HCT116 (cell line): ENCODE results near the gene MPV17. TPM values are rescaled to one million over a fixed set of nuclear protein-coding genes. Genes with fewer than 3 reads are reported as not detected.

Source experiments
- ATAC-seq: fragments of 200-7000 bp; cut with Tn5 transposase; 2 replicates; pipeline ENCODE4 v1.9.1; 2020; ENCODE audit warnings: mild to moderate bottlenecking, moderate library complexity
- BruUV-seq: library from RNA; stranded (reverse); fragments of 400-500 nt; replicated peaks from 2 replicates; lab custom pipeline; 2021; lab: Mats Ljungman, UMichigan
- CTCF ChIA-PET: fragments of 300-600 bp; sonication (Branson Sonifier 250); formaldehyde crosslinking; loops from one replicate; lab custom pipeline; 2021; ENCODE audit warnings: antibody characterized with exemption; lab: Charles Lee
- POLR2A ChIA-PET: fragments of 300-600, 350-600 bp; sonication (Branson Sonifier 250); formaldehyde crosslinking; loops from one replicate; lab custom pipeline; 2021; ENCODE audit warnings: antibody characterized with exemption; lab: Charles Lee
- RAD21 ChIA-PET, 2 experiments: fragments of 300-600 bp; sonication (Branson Sonifier 250); formaldehyde crosslinking; loops; one replicate each; lab custom pipeline; 2023; ENCODE audit warnings: low total read pairs in 2 of 2; ENCODE audit not compliant: uncharacterized antibody in 2 of 2, unreplicated experiment in 2 of 2, low non-redundant PET in 1 of 2; lab: Charles Lee
- DNase-seq: peaks from one replicate; pipeline ENCODE4 v3.0.0-alpha.2; 2010; ENCODE audit warnings: low read depth, low spot score
- H2AFZ ChIP-seq: fragments of 200-600 bp; shearing (Covaris generic), sonication (generic); 2 replicates; pipeline ENCODE4 v1.6.1; 2017; ENCODE audit warnings: low read depth, mixed run types, mixed read lengths, antibody characterized with exemption, low read length; ENCODE audit not compliant: poor library complexity, severe bottlenecking
- H3K27ac ChIP-seq: 2 replicates; pipeline ENCODE4 v1.5.1; 2012; ENCODE audit warnings: low read depth, low read length
- H3K27me3 ChIP-seq: fragments of 200-600 bp; sonication (generic); 2 replicates; pipeline ENCODE4 v1.6.1; 2016; ENCODE audit warnings: mixed run types, low read length, mixed read lengths; ENCODE audit not compliant: insufficient read depth
- H3K36me3 ChIP-seq, 2 experiments: fragments of 200-500 bp in 1 of 2; fragments of 200-600 bp in 1 of 2; sonication (Bioruptor generic) in 1 of 2; sonication (generic) in 1 of 2; 2 replicates each; pipeline versions ENCODE4 v1.5.1 to v1.6.1; 2014 to 2016; ENCODE audit warnings: low read length in 2 of 2, inconsistent platforms in 1 of 2, mixed read lengths in 1 of 2, mixed run types in 1 of 2; ENCODE audit not compliant: insufficient read depth in 2 of 2, control insufficient read depth in 1 of 2
- H3K4me1 ChIP-seq, 2 experiments: fragments of 200-600 bp in 1 of 2; sonication (generic) in 1 of 2; 2 replicates each; pipeline versions ENCODE4 v1.5.1 to v1.6.1; 2012 to 2017; ENCODE audit warnings: low read length in 2 of 2, inconsistent platforms in 1 of 2, mild to moderate bottlenecking in 1 of 2, mixed read lengths in 1 of 2, mixed run types in 1 of 2, moderate library complexity in 1 of 2; ENCODE audit not compliant: insufficient read depth in 2 of 2, control insufficient read depth in 1 of 2
- H3K4me2 ChIP-seq: fragments of 200-600 bp; sonication (generic); 2 replicates; pipeline ENCODE4 v1.6.1; 2017; ENCODE audit warnings: mixed run types, low read length, mixed read lengths
- H3K4me3 ChIP-seq, 2 experiments: fragments of 200-600 bp in 1 of 2; sonication (generic) in 1 of 2; replicated peaks in 1 of 2; 2 replicates each; pipeline ENCODE4 v1.5.1; 2011 to 2016; ENCODE audit warnings: low read length in 2 of 2, control low read depth in 1 of 2, low read depth in 1 of 2, mild to moderate bottlenecking in 1 of 2, mixed read lengths in 1 of 2, mixed run types in 1 of 2
- H3K79me2 ChIP-seq: fragments of 200-600 bp; sonication (generic); 2 replicates; pipeline ENCODE4 v1.6.1; 2017; ENCODE audit warnings: mild to moderate bottlenecking, mixed run types, low read length, moderate library complexity, mixed read lengths; ENCODE audit not compliant: insufficient read depth
- H3K9ac ChIP-seq: fragments of 200-600 bp; sonication (generic); 2 replicates; pipeline ENCODE4 v1.6.1; 2016; ENCODE audit warnings: low read length, mixed read lengths
- H3K9me2 ChIP-seq: fragments of 200-600 bp; sonication (generic), shearing (Covaris generic); 2 replicates; pipeline ENCODE4 v1.6.1; 2017; ENCODE audit warnings: mixed run types, mild to moderate bottlenecking, moderate library complexity; ENCODE audit not compliant: insufficient read depth
- H3K9me3 ChIP-seq, 2 experiments: fragments of 200-500 bp in 1 of 2; fragments of 200-600 bp in 1 of 2; sonication (Bioruptor generic) in 1 of 2; sonication (generic) in 1 of 2; 2 replicates each; pipeline ENCODE4 v1.6.1; 2014 to 2017; ENCODE audit warnings: low read length in 2 of 2, mixed read lengths in 2 of 2, inconsistent platforms in 1 of 2, low read depth in 1 of 2, mild to moderate bottlenecking in 1 of 2, mixed run types in 1 of 2, moderate library complexity in 1 of 2; ENCODE audit not compliant: control insufficient read depth in 1 of 2, insufficient read depth in 1 of 2
- H4K20me1 ChIP-seq: fragments of 200-600 bp; sonication (generic), shearing (Covaris generic); 2 replicates; pipeline ENCODE4 v1.6.1; 2017; ENCODE audit warnings: mixed run types, mild to moderate bottlenecking, moderate library complexity; ENCODE audit not compliant: insufficient read depth
- ELF1 ChIP-seq: IDR thresholded peaks from 2 replicates; pipeline ENCODE4 v1.6.1; 2012; ENCODE audit warnings: low read depth, borderline replicate concordance
- FOSL1 ChIP-seq: IDR thresholded peaks from 2 replicates; pipeline ENCODE4 v1.6.1; 2012; ENCODE audit warnings: low read depth
- JUND ChIP-seq: IDR thresholded peaks from 2 replicates; pipeline ENCODE4 v1.6.1; 2012
- POLR2A ChIP-seq: IDR thresholded peaks from 2 replicates; pipeline ENCODE4 v1.7.0; 2011; ENCODE audit warnings: borderline replicate concordance; ENCODE audit not compliant: insufficient read depth, insufficient read length; ENCODE audit errors: extremely low read depth
- POLR2AphosphoS5 ChIP-seq: IDR thresholded peaks from 2 replicates; pipeline ENCODE4 v1.6.1; 2011; ENCODE audit warnings: mild to moderate bottlenecking, low read depth, low read length, moderate library complexity
- RAD21 ChIP-seq: IDR thresholded peaks from 2 replicates; pipeline ENCODE4 v1.6.1; 2012; ENCODE audit warnings: low read depth, mild to moderate bottlenecking
- SP1 ChIP-seq: IDR thresholded peaks from 2 replicates; pipeline ENCODE4 v1.6.1; 2012; ENCODE audit warnings: low read depth
- ZFX ChIP-seq: fragments of 450-650 bp; IDR thresholded peaks from 2 replicates; pipeline ENCODE4 v1.6.1; 2017
- ZNF274 ChIP-seq: fragments of 200-500 bp; sonication (Bioruptor generic); IDR thresholded peaks from 2 replicates; pipeline ENCODE4 v1.6.1; 2014; ENCODE audit warnings: mild to moderate bottlenecking, low read depth, low read length, inconsistent platforms
- intact Hi-C: fragments of 100-400 bp; cut with micrococcal nuclease; formaldehyde crosslinking; loops from 2 replicates; pipeline ENCODE4 v1.10.0; 2022
- total RNA-seq: library from RNA; stranded (reverse); gene quantifications from one replicate; pipeline ENCODE4 v1.2.1, GENCODE V29; 2021; ENCODE audit not compliant: unreplicated experiment
- TF ChIP-seq, protein P1 (sequence below): IDR thresholded peaks from 2 replicates; pipeline ENCODE4 v1.6.1; 2012; ENCODE audit warnings: low read depth
- TF ChIP-seq, protein P2 (sequence below), 3 experiments: fragments of 200-600 bp in 1 of 3; sonication (generic) in 1 of 3; IDR thresholded peaks in 2 of 3; conservative IDR thresholded peaks in 1 of 3; 2 replicates each; pipeline ENCODE4 v1.5.1; 2012 to 2017; ENCODE audit warnings: low read depth in 2 of 3, low read length in 2 of 3, antibody characterized with exemption in 1 of 3, borderline replicate concordance in 1 of 3, control low read depth in 1 of 3, mild to moderate bottlenecking in 1 of 3, mixed read lengths in 1 of 3, mixed run types in 1 of 3, moderate library complexity in 1 of 3; ENCODE audit not compliant: insufficient read depth in 1 of 3
- TF ChIP-seq, protein P3 (sequence below): IDR thresholded peaks from 2 replicates; pipeline ENCODE4 v1.6.1; 2012

MPV17 gene
- total RNA-seq, 1 experiment from 2014 or later, result 55.4 TPM

DNA sequence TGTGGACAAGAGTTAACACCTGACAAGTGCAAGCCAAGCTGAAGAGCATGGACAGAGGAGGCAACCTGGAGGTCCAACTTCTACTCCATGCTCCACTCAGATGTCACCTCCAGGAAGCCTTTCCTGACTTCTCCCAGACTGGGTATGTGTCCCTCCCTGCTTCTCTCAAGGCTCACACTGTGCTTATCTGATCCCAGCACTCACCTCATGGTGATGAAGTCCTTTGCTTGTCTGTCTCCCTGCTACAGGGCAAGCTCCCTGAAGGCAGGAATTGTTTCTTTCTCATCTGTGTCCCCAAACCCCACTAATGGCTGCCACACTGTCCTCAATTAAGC lies 57.4 kb downstream of the MPV17 start:
- no peak overlapping the region for H3K4me3 ChIP-seq
- H3K36me3 ChIP-seq, result no peaks in the 10 kb centered on the region
- peak overlapping the region; percentile 77 for H2AFZ ChIP-seq
- H3K4me2 ChIP-seq, result peak overlapping the region; percentile 99
- H3K4me1 ChIP-seq, result peaks cover 19 to 37% of the 10 kb centered on the region in 2 experiments
- intact Hi-C loops, result loop anchor here (5.0 kb wide), 1 partner anchor 37 kb away; no protein-coding TSS in a partner anchor
- H3K79me2 ChIP-seq, result peaks cover 5% of the 10 kb centered on the region; the same call in 1 of the 2 replicates
- peak overlapping the region; percentile 63 for H3K9ac ChIP-seq
- H3K9me2 ChIP-seq, result no peaks in the 10 kb centered on the region
- H4K20me1 ChIP-seq, result no peaks in the 10 kb centered on the region
- H3K9me3 ChIP-seq, result no peaks in the 10 kb centered on the region
- ChIA-PET CTCF (interaction anchor here (0.7 to 4.0 kb wide), 7 partner anchors 10 to 179 kb away, joined by 3 to 22 read pairs (median 5); partner anchors contain the start of genes DNAJC5G and KHK), RAD21 (interaction anchor here in 1 of 2 experiments (0.9 kb wide), 1 partner anchor 14 kb away, joined by 3 read pairs; no protein-coding TSS in a partner anchor), POLR2A (interaction anchor here (0.7 to 1.7 kb wide), 4 partner anchors 14 to 131 kb away, joined by 3 to 4 read pairs (median 3); partner anchors contain the start of gene PREB)
- H3K27me3 ChIP-seq, result peaks cover 13% of the 10 kb centered on the region; the same call in 1 of the 2 replicates
- DNase-seq, result no peak
- no peak for ATAC-seq
- BruUV-seq, result no TSS peak
- H3K27ac ChIP-seq, result no peak overlapping the region
- no peak for TF ChIP-seq ELF1
- peak; percentile 17; the same call in 1 of the 2 replicates for TF ChIP-seq ZFX
- no peak for TF ChIP-seq JUND

DNA sequence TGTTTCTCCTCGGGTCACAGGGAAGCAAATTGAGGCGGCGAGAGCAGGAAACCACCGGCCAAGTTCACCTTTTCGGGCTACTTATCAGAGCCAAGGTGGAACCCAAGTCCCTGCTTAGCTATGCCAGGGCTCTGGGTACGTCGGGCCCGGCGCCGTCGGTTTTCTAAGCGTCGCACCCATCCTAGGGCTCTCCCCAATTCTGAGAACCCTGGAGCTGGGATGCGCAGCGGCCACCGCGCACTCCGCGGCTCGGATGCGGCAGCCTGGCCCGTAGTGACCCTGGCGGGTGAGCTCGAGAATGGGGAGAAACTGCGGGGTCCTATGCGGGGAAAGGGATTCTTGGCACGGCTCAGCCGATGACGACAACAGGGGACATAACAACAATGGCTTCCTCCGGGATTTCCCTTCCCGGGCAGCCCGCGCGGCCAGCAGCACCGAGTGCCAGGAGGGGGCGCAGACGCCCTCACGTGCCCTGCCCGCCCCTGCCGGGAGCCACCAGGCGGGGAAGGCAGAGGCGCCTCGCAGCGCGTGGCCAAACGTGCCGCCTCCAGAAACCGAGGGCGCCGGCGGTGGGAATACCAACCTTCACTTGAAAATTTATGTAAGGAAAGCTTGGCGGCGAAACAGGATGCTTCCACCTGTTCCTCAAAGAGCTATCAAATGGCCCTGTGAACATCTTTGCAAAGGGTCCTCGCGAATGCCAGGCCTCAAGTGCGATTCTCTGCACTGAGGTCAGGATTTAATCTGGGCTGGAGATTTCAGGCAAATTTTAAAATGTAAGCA lies 58.0 kb downstream of the MPV17 start:
- H2AFZ ChIP-seq, result peak overlapping the region; percentile 77
- peak; percentile 69 for ATAC-seq
- TF ChIP-seq, protein P1, sequence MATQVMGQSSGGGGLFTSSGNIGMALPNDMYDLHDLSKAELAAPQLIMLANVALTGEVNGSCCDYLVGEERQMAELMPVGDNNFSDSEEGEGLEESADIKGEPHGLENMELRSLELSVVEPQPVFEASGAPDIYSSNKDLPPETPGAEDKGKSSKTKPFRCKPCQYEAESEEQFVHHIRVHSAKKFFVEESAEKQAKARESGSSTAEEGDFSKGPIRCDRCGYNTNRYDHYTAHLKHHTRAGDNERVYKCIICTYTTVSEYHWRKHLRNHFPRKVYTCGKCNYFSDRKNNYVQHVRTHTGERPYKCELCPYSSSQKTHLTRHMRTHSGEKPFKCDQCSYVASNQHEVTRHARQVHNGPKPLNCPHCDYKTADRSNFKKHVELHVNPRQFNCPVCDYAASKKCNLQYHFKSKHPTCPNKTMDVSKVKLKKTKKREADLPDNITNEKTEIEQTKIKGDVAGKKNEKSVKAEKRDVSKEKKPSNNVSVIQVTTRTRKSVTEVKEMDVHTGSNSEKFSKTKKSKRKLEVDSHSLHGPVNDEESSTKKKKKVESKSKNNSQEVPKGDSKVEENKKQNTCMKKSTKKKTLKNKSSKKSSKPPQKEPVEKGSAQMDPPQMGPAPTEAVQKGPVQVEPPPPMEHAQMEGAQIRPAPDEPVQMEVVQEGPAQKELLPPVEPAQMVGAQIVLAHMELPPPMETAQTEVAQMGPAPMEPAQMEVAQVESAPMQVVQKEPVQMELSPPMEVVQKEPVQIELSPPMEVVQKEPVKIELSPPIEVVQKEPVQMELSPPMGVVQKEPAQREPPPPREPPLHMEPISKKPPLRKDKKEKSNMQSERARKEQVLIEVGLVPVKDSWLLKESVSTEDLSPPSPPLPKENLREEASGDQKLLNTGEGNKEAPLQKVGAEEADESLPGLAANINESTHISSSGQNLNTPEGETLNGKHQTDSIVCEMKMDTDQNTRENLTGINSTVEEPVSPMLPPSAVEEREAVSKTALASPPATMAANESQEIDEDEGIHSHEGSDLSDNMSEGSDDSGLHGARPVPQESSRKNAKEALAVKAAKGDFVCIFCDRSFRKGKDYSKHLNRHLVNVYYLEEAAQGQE, result no peak
- TF ChIP-seq, protein P2, sequence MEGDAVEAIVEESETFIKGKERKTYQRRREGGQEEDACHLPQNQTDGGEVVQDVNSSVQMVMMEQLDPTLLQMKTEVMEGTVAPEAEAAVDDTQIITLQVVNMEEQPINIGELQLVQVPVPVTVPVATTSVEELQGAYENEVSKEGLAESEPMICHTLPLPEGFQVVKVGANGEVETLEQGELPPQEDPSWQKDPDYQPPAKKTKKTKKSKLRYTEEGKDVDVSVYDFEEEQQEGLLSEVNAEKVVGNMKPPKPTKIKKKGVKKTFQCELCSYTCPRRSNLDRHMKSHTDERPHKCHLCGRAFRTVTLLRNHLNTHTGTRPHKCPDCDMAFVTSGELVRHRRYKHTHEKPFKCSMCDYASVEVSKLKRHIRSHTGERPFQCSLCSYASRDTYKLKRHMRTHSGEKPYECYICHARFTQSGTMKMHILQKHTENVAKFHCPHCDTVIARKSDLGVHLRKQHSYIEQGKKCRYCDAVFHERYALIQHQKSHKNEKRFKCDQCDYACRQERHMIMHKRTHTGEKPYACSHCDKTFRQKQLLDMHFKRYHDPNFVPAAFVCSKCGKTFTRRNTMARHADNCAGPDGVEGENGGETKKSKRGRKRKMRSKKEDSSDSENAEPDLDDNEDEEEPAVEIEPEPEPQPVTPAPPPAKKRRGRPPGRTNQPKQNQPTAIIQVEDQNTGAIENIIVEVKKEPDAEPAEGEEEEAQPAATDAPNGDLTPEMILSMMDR (IDR thresholded peaks at IDR 0.05 in 2 of 3, conservative IDR thresholded peaks at IDR 0.05 in 1 of 3; ENCODE audit: borderline replicate concordance in 1 of 3, insufficient read depth in 1 of 3, low read depth in 2 of 3, low read length in 2 of 3), result peak; percentile 68 to 72 (median 70); a peak in 5 of 6 replicates
- TF ChIP-seq ZNF274, result no peak
- no peak; the same call in 1 of the 2 replicates for TF ChIP-seq RAD21
- TF ChIP-seq POLR2A, result no peak
- TF ChIP-seq POLR2AphosphoS5, result peak; percentile 56; the same call in 1 of the 2 replicates
- TF ChIP-seq, protein P3, sequence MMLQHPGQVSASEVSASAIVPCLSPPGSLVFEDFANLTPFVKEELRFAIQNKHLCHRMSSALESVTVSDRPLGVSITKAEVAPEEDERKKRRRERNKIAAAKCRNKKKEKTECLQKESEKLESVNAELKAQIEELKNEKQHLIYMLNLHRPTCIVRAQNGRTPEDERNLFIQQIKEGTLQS, result no peak
- TF ChIP-seq SP1, result no peak
- no peak for TF ChIP-seq FOSL1

More for the DNA sequence above, 58.0 kb downstream of the MPV17 start:
- Histone ChIP-seq H3K9me3 (no peaks in the 10 kb centered on the region), H3K27ac (peak overlapping the region; percentile 45; the same call in 1 of the 2 replicates), H3K79me2 (peaks cover 8% of the 10 kb centered on the region; the same call in 1 of the 2 replicates), H3K36me3 (no peaks in the 10 kb centered on the region), H3K9me2 (no peaks in the 10 kb centered on the region), H3K4me2 (peak overlapping the region; percentile 99), H3K27me3 (peaks cover 13% of the 10 kb centered on the region; the same call in 1 of the 2 replicates), H3K4me1 (peaks cover 19 to 37% of the 10 kb centered on the region in 2 experiments), H3K4me3 (peak overlapping the region; percentile 52 to 84), H3K9ac (peak overlapping the region; percentile 63), H4K20me1 (no peaks in the 10 kb centered on the region)
- TSS peak; percentile 34 for BruUV-seq
- intact Hi-C loops, result loop anchor here (5.0 kb wide), 2 partner anchors 37 to 57 kb away; partner anchors contain the start of gene MPV17
- ChIA-PET CTCF (interaction anchor here (0.7 to 4.0 kb wide), 7 partner anchors 11 to 178 kb away, joined by 3 to 22 read pairs (median 5); partner anchors contain the start of genes DNAJC5G and KHK), RAD21 (interaction anchor here in 1 of 2 experiments (0.9 kb wide), 1 partner anchor 15 kb away, joined by 3 read pairs; no protein-coding TSS in a partner anchor), POLR2A (interaction anchor here (0.7 to 1.7 kb wide), 5 partner anchors 14 to 184 kb away, joined by 3 to 4 read pairs (median 3); partner anchors contain the start of gene PREB)
- DNase-seq, result peak; percentile 54
